K562 (cell line): Measurements from ENCODE around the gene TRAF3. TPM values are rescaled to one million over a fixed set of nuclear protein-coding genes. Genes with fewer than 3 reads are reported as not detected.

Source experiments
- ATAC-seq: fragments of 200-7000 bp; cut with Tn5 transposase; 3 replicates; pipeline ENCODE4 v1.9.1; 2020; ENCODE audit warnings: moderate library complexity
- BruUV-seq: library from RNA; stranded (reverse); fragments of 400-500 nt; replicated peaks from 2 replicates; lab custom pipeline; 2021; lab: Mats Ljungman, UMichigan
- CTCF ChIA-PET: fragments of 300-600 bp; formaldehyde crosslinking; extraction: SDS; loops from one replicate; lab custom pipeline; 2021; ENCODE audit warnings: low intra/inter-chr PET ratio; lab: Yijun Ruan, JAX
- POLR2A ChIA-PET: fragments of 300-600, 350-650 bp; sonication (Branson Sonifier 250); formaldehyde crosslinking; extraction: SDS; loops from one replicate; lab custom pipeline; 2021; ENCODE audit warnings: antibody characterized with exemption, inconsistent platforms; lab: Yijun Ruan, JAX
- DNase-seq, 4 experiments: peaks; one replicate each; pipeline versions ENCODE4 v3.0.0 to v3.0.0-alpha.2; 2011 to 2018; ENCODE audit warnings: low spot score in 3 of 4, mixed read lengths in 3 of 4; ENCODE audit errors: extremely low read depth in 1 of 4
- FAIRE-seq: peaks from 2 replicates; lab custom pipeline; 2011; peaks lifted over from hg19 to GRCh38; lab: Jason Lieb, UNC
- H2AFZ ChIP-seq: 2 replicates; pipeline ENCODE4 v1.6.0; 2011; ENCODE audit warnings: low read depth, low read length, control low read depth, inconsistent platforms
- H3K27ac ChIP-seq: fragments of 200-600 bp; 3 replicates; pipeline ENCODE4 v1.8.0; 2011; ENCODE audit warnings: low read depth, mild to moderate bottlenecking, control low read depth, inconsistent platforms, low read length, moderate library complexity, mixed read lengths; ENCODE audit errors: extremely low read depth
- H3K27me3 ChIP-seq, 2 experiments: fragments of 300-600 bp in 1 of 2; 2 replicates in 1 of 2; 3 replicates in 1 of 2; pipeline versions ENCODE4 v1.6.0 to v1.8.0; 2011; ENCODE audit warnings: inconsistent platforms in 2 of 2, low read length in 2 of 2, mild to moderate bottlenecking in 1 of 2, mixed read lengths in 1 of 2, moderate library complexity in 1 of 2; ENCODE audit not compliant: control insufficient read depth in 2 of 2, insufficient read depth in 2 of 2
- H3K36me3 ChIP-seq: fragments of 300-600 bp; 3 replicates; pipeline ENCODE4 v1.8.0; 2011; ENCODE audit warnings: mild to moderate bottlenecking, low read length, inconsistent platforms; ENCODE audit not compliant: control insufficient read depth, insufficient read depth
- H3K4me1 ChIP-seq, 2 experiments: fragments of 200-600 bp in 1 of 2; replicated peaks in 1 of 2; 2 replicates in 1 of 2; 3 replicates in 1 of 2; pipeline versions ENCODE4 v1.5.1 to v1.8.0; 2011; ENCODE audit warnings: inconsistent platforms in 2 of 2, low read length in 2 of 2, mild to moderate bottlenecking in 1 of 2, mixed read lengths in 1 of 2, moderate library complexity in 1 of 2; ENCODE audit not compliant: control insufficient read depth in 2 of 2, insufficient read depth in 2 of 2
- H3K4me2 ChIP-seq: 2 replicates; pipeline ENCODE4 v1.6.1; 2011; ENCODE audit warnings: low read length, control low read depth, inconsistent platforms, mixed read lengths; ENCODE audit not compliant: insufficient read depth
- H3K4me3 ChIP-seq: fragments of 200-600 bp; sonication (generic), shearing (Covaris generic); 2 replicates; pipeline ENCODE4 v1.5.1; 2016; ENCODE audit warnings: control low read depth, inconsistent platforms
- H3K79me2 ChIP-seq: fragments of 200-600 bp; 3 replicates; pipeline ENCODE4 v1.8.0; 2011; ENCODE audit warnings: low read length, inconsistent platforms; ENCODE audit not compliant: control insufficient read depth, insufficient read depth
- H3K9ac ChIP-seq, 2 experiments: 2 replicates each; pipeline versions ENCODE4 v1.6.0 to v1.6.1; 2011; ENCODE audit warnings: low read depth in 2 of 2, low read length in 2 of 2, control low read depth in 1 of 2, inconsistent platforms in 1 of 2, mild to moderate bottlenecking in 1 of 2, mixed read lengths in 1 of 2; ENCODE audit not compliant: insufficient read depth in 1 of 2
- H3K9me1 ChIP-seq: one replicate; pipeline ENCODE4 v1.6.0; 2011; ENCODE audit warnings: inconsistent platforms, mild to moderate bottlenecking, low read length, moderate library complexity; ENCODE audit not compliant: control insufficient read depth, insufficient read depth
- H3K9me3 ChIP-seq: replicated peaks from 2 replicates; pipeline ENCODE4 v1.5.1; 2011; ENCODE audit warnings: low read depth, low read length, inconsistent platforms; ENCODE audit not compliant: control insufficient read depth, insufficient read depth
- H4K20me1 ChIP-seq: replicated peaks from 2 replicates; pipeline ENCODE4 v1.6.1; 2011; ENCODE audit warnings: low read length, inconsistent platforms, mixed read lengths; ENCODE audit not compliant: control insufficient read depth, insufficient read depth
- ARHGAP35 ChIP-seq: fragments of 450-650 bp; IDR thresholded peaks from 2 replicates; pipeline ENCODE4 v1.6.1; 2018; ENCODE audit not compliant: partially characterized antibody
- CREB5 ChIP-seq: fragments of 250-450 bp; sonication (Bioruptor Pico); IDR thresholded peaks from 2 replicates; pipeline ENCODE4 v1.5.0; 2020; ENCODE audit warnings: mild to moderate bottlenecking
- GABPA ChIP-seq: fragments of 200-800 bp; sonication (Bioruptor generic); conservative IDR thresholded peaks from 2 replicates; pipeline ENCODE4 v1.6.1; 2016; ENCODE audit warnings: low read depth, missing genetic modification characterization, missing compliant biosample characterization
- ILF3 ChIP-seq: fragments of 450-650 bp; IDR thresholded peaks from 2 replicates; pipeline ENCODE4 v1.6.1; 2018; ENCODE audit warnings: antibody characterized with exemption, mild to moderate bottlenecking, moderate library complexity, borderline replicate concordance
- IRF2 ChIP-seq: sonication (generic); formaldehyde crosslinking; IDR thresholded peaks from 2 replicates; pipeline ENCODE4 v1.8.1; 2022; ENCODE audit warnings: mild to moderate bottlenecking, missing genetic modification reagents
- RCOR1 ChIP-seq, 2 experiments: IDR thresholded peaks; 2 replicates each; pipeline ENCODE4 v1.6.1; 2012; ENCODE audit warnings: low read depth in 2 of 2, low read length in 2 of 2, borderline replicate concordance in 1 of 2, improper control_type of control experiment in 1 of 2
- TAF7 ChIP-seq: fragments of 450-650 bp; IDR thresholded peaks from 2 replicates; pipeline ENCODE4 v1.6.1; 2016; ENCODE audit warnings: missing genetic modification characterization, missing compliant biosample characterization
- TARDBP ChIP-seq: fragments of 450-650 bp; IDR thresholded peaks from 2 replicates; pipeline ENCODE4 v1.6.1; 2016
- ZMIZ1 ChIP-seq, 2 experiments: fragments of 150-350 bp in 1 of 2; IDR thresholded peaks; 2 replicates each; pipeline ENCODE4 v1.6.1; 2012 to 2016; ENCODE audit warnings: low read depth in 2 of 2, low read length in 2 of 2, mild to moderate bottlenecking in 1 of 2, moderate library complexity in 1 of 2
- ZNF584 ChIP-seq: fragments of 200-800 bp; sonication (Bioruptor generic); IDR thresholded peaks from 2 replicates; pipeline ENCODE4 v1.6.1; 2016; ENCODE audit warnings: low read depth, mild to moderate bottlenecking, missing genetic modification characterization, missing compliant biosample characterization
- ZNF586 ChIP-seq: fragments of 450-650 bp; formaldehyde crosslinking; conservative IDR thresholded peaks from 2 replicates; pipeline ENCODE4 v1.4.0; 2020; ENCODE audit warnings: mild to moderate bottlenecking, moderate library complexity
- WGBS: fragments of 100-300 bp; shearing (Covaris generic); methylation state at CpG from one replicate; pipeline ENCODE4 v1.1.6; 2016; ENCODE audit warnings: low coverage, mixed read lengths; ENCODE audit not compliant: insufficient coverage; ENCODE audit errors: missing lambda C conversion rate; 5-methylcytosine and 5-hydroxymethylcytosine counted together
- in situ Hi-C: fragments of 300-500 bp; cut with MboI; formaldehyde crosslinking; loops from 4 replicates; pipeline ENCODE4 v1.15.0; 2018; ENCODE audit warnings: inconsistent platforms, mixed read lengths
- intact Hi-C: fragments of 100-400 bp; cut with micrococcal nuclease; formaldehyde crosslinking; loops from 2 replicates; pipeline ENCODE4 v1.14.2; 2022
- polyA plus RNA-seq, 8 experiments: library from polyadenylated mRNA; depleted of rRNA in 4 of 8; stranded (reverse) in 5 of 8; unstranded in 3 of 8; fragments of >200 nt; fragmentation: Nextera tagmentation in 2 of 8; fragmentation: Illumina TruSeq in 1 of 8; extraction: Ambion mirVana in 2 of 8; extraction: Trizol in 1 of 8; gene quantifications; 2 replicates each; pipeline versions ENCODE4 v1.2.1 to v1.2.3, GENCODE V29; 2011 to 2014; ENCODE audit warnings: inconsistent platforms in 1 of 8, missing spikeins in 1 of 8
- total RNA-seq, 7 experiments: library from RNA; depleted of rRNA in 6 of 7; stranded (reverse); fragments of >200 nt in 6 of 7; fragmentation: Illumina TruSeq in 2 of 7; extraction: Trizol in 2 of 7; gene quantifications; 2 replicates each; pipeline versions ENCODE4 v1.2.1 to v1.2.3, GENCODE V29; 2011 to 2021; ENCODE audit warnings: low replicate concordance in 1 of 7
- TF ChIP-seq, protein P1 (sequence below): sonication (generic); formaldehyde crosslinking; IDR thresholded peaks from 2 replicates; pipeline ENCODE4 v1.8.1; 2023; ENCODE audit warnings: mild to moderate bottlenecking, missing genetic modification reagents

Gene TRAF3
- total and polyA plus RNA-seq, 9 of the 15 experiments (the other 6 are each of a cell fraction or from before 2014, with no cell fraction given) = 0.52 to 21.3 (median 9.9) TPM

- Histone ChIP-seq H3K4me2 (no peak overlapping the region), H3K9ac (no peak overlapping the region; a peak in 1 of 4 replicates), H3K36me3 (no peaks in the 10 kb centered on the region), H4K20me1 (no peaks in the 10 kb centered on the region; the same call in none of the 2 replicates), H3K9me1 (no peaks in the 10 kb centered on the region), H3K9me3 (no peaks in the 10 kb centered on the region), H3K27me3 (no peaks in the 10 kb centered on the region), H3K4me3 (no peak overlapping the region), H3K4me1 (peaks cover 0 to 4% of the 10 kb centered on the region in 2 experiments; a peak in 2 of 5 replicates), H3K79me2 (peaks cover 26% of the 10 kb centered on the region), H2AFZ (no peak overlapping the region), H3K27ac (no peak overlapping the region)
- ChIA-PET CTCF (no interaction called here), POLR2A (interaction anchor here (1.2 kb wide), 1 partner anchor 12 kb away, joined by 4 read pairs; no protein-coding TSS in a partner anchor)
- BruUV-seq = no TSS peak
- in situ Hi-C loops = no loop called here
- DNase-seq = no peak
- intact Hi-C loops = no loop called here
- no peak for ATAC-seq
- WGBS = 41% methylated on average over 2 of the region's 2 CpGs
- no peak for FAIRE-seq
- TF ChIP-seq ZNF586 (CRISPR knock-in tag) (no peak), TAF7 (tag) (no peak), GABPA (tag) (no peak), RCOR1 (IDR thresholded peaks at IDR 0.05; ENCODE audit: borderline replicate concordance in 1 of 2, low read depth in 2 of 2, low read length in 2 of 2) (no peak), ZMIZ1 (IDR thresholded peaks at IDR 0.05; ENCODE audit: low read depth in 2 of 2, low read length in 2 of 2) (no peak), CREB5 (no peak), ARHGAP35 (no peak), ZNF584 (CRISPR knock-in tag) (no peak), IRF2 (CRISPR knock-in tag) (no peak), ILF3 (no peak), TARDBP (no peak)
- TF ChIP-seq, protein P1, sequence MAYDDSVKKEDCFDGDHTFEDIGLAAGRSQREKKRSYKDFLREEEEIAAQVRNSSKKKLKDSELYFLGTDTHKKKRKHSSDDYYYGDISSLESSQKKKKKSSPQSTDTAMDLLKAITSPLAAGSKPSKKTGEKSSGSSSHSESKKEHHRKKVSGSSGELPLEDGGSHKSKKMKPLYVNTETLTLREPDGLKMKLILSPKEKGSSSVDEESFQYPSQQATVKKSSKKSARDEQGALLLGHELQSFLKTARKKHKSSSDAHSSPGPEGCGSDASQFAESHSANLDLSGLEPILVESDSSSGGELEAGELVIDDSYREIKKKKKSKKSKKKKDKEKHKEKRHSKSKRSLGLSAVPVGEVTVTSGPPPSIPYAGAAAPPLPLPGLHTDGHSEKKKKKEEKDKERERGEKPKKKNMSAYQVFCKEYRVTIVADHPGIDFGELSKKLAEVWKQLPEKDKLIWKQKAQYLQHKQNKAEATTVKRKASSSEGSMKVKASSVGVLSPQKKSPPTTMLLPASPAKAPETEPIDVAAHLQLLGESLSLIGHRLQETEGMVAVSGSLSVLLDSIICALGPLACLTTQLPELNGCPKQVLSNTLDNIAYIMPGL (CRISPR knock-in tag) = no peak
Measured at GRCh38 chr14:102817318-102817717, 40.1 kb downstream of the TRAF3 start.
